Retinal pigment epithelial cell (primary cell): ENCODE measurements around the gene PRKCH.
A peak's percentile ranks its signal among the peaks of the same experiment; 100 is the strongest.
"Not testable (repeated sequence)": the region's sequence is repeated elsewhere in the genome, so short reads cannot be mapped to it uniquely, and the experiment has no call there.

Source experiments
- DNase-seq: peaks from one replicate; pipeline ENCODE4 v3.0.0-alpha.2; 2010; ENCODE audit warnings: low read depth
- H3K4me3 ChIP-seq: 2 replicates; pipeline ENCODE4 v1.5.1; 2011; ENCODE audit warnings: mild to moderate bottlenecking, low read length, control low read depth, moderate library complexity
- TF ChIP-seq, protein P1 (sequence below): conservative IDR thresholded peaks from 2 replicates; pipeline ENCODE4 v1.5.1; 2011; ENCODE audit warnings: low read depth, low read length, control low read depth, inconsistent platforms

The PRKCH gene

DNA sequence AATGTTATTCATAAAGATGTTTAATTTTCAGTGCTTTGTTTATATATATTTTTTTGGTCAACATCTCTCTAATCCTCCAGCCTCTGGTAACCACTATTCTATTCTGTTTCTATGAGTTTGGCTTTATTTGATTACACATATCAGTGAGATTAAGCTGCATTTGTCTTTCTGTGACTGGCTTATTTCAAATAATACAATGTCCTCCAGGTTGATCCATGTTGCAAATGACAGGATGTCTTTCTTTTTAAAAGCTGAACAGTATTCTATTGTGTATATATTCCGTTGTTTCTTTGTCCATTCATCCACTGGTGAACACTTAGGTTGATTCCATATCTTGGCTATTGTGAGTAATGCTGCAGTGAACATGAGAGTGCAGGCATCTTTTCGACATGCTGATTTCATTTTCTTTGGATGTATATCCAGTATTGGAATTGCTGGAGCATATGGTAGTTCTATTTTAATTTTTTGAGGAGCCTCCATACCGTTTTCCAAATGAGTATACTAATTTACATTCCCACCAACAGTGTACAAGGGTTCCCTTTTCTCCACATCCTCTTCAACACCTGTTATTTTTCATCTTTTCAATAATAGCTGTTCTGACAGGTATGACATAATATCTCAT lies 142.4 kb downstream of the PRKCH start:
- no peak overlapping the region for H3K4me3 ChIP-seq
- no peak for DNase-seq
- TF ChIP-seq, protein P1, sequence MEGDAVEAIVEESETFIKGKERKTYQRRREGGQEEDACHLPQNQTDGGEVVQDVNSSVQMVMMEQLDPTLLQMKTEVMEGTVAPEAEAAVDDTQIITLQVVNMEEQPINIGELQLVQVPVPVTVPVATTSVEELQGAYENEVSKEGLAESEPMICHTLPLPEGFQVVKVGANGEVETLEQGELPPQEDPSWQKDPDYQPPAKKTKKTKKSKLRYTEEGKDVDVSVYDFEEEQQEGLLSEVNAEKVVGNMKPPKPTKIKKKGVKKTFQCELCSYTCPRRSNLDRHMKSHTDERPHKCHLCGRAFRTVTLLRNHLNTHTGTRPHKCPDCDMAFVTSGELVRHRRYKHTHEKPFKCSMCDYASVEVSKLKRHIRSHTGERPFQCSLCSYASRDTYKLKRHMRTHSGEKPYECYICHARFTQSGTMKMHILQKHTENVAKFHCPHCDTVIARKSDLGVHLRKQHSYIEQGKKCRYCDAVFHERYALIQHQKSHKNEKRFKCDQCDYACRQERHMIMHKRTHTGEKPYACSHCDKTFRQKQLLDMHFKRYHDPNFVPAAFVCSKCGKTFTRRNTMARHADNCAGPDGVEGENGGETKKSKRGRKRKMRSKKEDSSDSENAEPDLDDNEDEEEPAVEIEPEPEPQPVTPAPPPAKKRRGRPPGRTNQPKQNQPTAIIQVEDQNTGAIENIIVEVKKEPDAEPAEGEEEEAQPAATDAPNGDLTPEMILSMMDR = no peak

DNA sequence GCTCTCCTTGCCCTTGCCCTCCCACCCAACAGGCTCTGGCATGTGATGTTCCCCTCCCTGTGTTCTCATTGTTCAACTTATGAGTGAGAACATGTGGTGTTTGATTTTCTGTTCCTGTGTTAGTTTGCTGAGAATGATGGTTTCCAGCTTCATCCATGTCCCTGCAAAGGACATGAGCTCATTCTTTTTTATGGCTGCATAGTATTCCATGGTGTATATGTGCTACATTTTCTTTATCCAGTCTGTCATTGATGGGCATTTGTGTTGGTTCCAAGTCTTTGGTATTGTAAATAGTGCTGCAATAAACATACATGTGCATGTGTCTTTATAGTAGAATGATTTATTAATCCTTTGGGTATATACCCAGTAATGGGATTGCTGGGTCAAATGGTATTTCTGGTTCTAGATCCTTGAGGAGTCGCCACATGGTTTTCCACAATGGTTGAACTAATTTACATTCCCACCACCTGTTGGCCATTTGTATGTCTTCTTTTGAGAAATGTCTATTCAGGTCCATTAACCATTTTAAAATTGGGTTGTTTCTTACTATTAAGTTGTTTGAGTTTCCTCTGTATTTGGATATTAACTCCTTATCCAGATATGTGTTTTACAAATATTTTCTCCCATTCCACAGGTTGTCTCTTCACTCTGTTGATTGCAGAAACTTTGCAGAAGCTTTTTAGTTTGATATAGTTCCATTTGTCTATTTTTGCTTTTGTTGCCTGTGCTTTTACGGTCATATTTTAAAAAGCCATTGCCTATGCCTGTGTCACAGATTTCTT lies 143.4 kb downstream of the PRKCH start:
- H3K4me3 ChIP-seq, DNase-seq: not testable (repeated sequence)

DNA sequence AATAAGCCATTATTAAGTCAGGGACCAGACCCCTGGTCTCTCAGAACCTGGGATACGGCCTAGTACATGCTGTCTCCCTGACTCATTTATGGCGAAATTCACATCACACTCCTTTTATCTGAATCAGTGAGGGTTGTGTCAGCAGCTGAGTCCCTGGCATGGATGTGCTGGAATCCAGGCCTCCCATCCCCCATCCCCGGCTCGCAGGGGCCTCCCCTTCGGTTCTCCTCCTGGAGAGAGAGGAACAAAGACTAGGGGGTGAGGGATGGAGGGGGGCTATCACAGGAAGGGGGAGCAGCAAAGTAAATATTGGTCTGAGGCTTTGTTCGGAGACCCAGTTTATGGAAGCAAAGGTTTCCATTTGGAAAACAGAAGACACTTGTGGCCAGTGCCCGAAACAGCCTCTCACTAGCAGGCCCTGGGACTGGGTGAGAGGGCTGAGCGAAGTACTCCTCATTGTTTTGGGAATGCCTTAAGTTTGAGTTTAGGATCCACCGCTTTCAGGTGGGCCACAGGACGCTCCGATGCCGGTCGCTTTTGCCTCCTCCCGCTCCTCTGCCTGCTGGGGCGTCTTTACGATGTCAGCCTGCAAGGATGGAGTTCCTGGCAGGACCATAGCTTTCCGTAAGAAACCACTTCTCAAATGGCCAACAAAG lies 145.0 kb downstream of the PRKCH start:
- peak; percentile 91 for DNase-seq
- no peak overlapping the region for H3K4me3 ChIP-seq
- TF ChIP-seq, protein P1 = no peak

DNA sequence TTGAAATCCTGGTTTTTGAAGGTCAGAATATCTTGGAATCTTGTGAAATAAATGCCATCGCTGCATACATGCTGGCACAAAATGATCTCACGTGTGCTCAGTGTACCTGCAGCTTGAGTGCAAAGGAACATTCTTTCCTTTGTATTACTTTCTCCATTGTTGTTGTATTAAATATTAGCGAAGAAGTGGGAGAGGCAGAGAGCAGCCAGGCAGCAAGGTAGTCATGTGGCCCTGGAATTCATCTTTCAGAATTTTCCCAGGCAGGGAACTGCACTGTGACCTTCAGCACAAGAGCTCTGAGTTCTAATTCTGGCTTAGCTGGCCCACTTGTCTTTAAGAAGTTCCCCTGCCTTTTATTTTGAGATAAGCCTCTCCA lies 145.5 kb downstream of the PRKCH start:
- H3K4me3 ChIP-seq = no peak overlapping the region
- TF ChIP-seq, protein P1 = no peak

DNA sequence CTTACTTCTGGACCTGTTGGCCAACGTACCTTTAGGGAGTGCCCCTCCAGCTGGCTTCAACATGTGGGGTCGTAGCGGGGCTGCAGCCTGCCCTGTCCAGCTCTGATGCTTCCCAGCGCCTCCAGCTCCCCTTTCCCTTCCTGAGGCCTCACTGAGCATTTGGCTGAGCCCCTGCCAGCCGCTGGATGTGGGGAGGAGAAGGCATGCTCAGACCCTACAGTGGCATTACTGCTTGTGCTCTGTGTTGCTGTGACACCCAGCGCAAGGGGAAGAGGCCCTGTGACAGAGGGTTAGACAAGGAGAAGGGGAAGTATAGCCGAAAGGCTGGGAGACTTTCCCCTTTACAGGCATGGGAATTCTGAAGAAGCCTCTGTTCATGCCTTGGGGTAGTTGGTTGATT lies 145.9 kb downstream of the PRKCH start:
- no peak overlapping the region for H3K4me3 ChIP-seq
- DNase-seq = no peak
- TF ChIP-seq, protein P1 = no peak

More for the DNA sequence above, 145.5 kb downstream of the PRKCH start:
- no peak for DNase-seq

DNA sequence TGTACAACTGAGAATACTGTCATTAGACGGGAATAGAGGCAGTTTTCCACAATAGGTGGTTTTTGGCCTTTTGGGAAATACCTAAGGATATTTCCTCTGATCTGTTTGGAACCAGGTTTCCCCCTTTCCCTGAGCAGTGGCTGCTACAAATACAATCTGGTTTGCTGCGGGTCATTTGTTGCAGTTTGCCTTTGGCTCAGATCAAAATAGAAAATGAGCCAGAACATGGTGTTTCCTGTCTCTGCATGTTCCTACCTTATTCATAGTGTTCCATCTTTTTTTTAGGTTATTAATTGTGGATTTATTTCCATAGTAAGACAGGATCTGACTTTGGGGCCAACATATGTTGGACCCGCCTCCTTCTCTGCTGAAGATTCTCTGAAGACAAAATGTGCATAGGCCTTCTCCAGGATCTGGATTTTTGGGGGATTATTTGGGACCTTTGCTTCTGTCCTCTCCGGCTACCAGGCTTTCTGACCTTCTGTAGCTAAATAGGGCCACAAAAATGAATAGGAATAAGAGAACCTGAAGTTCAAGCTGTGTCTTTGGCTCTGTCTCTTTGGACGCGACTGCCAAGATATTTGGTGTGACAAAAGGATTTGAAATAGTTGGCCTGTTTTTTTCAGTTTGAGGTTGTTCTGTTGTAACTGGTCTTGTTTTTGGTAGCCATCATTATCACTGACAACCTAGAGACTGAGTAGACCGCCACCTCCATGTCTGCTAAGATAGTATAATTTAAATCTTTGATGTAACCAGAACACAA lies 146.9 kb downstream of the PRKCH start:
- TF ChIP-seq, protein P1 = no peak
- DNase-seq = no peak
- H3K4me3 ChIP-seq = no peak overlapping the region

DNA sequence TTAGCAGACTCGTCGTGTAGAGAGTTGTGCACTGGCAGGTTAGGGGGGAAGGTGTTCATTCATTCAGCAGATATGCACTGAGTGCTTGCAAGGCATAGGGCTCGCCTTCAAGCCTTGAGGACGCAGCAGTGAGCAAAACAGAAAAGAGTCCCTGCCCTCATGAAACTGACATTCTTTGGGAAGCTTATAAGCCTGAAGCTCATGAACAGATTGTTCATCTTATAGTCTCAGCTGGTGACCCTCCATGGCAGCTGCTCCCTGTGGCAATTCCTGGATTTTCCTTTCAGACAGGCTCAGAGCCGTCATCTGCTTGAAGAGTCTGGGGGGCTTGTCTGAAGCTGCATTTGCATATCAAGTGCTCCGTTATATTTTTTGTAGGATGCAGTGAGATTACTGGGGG lies 148.4 kb downstream of the PRKCH start:
- TF ChIP-seq, protein P1 = no peak
- no peak for DNase-seq
- H3K4me3 ChIP-seq = no peak overlapping the region
